Choroid plexus epithelial cell (primary cell): ENCODE data around the gene HMOX2.

Experiments used
- DNase-seq: peaks from one replicate; pipeline ENCODE4 v3.0.0-alpha.2; 2010; ENCODE audit warnings: low read depth
- H3K4me3 ChIP-seq: 2 replicates; pipeline ENCODE4 v1.5.1; 2011; ENCODE audit warnings: low read depth, mild to moderate bottlenecking, control low read depth, low read length, moderate library complexity
- TF ChIP-seq, protein P1 (sequence below): conservative IDR thresholded peaks from 2 replicates; pipeline ENCODE4 v1.5.1; 2011; ENCODE audit warnings: low read depth, mild to moderate bottlenecking, control low read depth, inconsistent platforms, low read length, moderate library complexity

The HMOX2 gene

DNA sequence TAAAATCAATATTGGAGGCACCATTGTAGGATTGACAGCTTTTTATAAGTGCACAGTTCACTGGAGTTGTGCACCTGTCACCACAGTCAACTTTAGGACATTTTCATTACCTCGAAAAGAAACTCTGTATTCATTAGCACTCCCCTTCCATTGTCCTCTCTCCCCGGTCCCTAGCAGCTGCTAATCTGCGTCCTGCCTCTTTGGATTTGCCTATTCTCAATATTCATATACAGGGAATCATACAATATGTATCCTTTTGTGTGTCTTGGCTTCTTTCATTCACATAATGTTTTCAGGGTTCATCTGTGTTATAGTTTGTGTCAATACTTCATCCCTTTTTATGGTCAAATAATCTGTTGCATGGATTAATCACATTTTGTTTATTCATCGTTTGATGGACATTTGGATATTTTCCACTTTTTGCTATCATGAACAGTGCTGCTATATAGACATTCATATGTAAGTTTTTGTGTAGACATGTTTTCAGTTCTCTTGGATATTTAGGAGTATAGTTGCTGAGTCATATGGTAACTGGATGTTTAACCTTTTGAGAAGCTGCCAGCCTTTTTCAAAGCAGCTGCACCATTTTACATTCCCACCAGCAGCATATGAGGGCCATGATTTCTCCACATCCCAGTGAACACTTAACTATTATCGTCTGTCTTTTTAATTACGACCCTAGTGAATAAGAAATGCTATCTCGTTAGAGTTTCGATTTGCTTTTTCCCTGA is 40.7 kb upstream of the HMOX2 start:
- DNase-seq: peak; percentile 59
- H3K4me3 ChIP-seq: no peak overlapping the region
- TF ChIP-seq, protein P1, sequence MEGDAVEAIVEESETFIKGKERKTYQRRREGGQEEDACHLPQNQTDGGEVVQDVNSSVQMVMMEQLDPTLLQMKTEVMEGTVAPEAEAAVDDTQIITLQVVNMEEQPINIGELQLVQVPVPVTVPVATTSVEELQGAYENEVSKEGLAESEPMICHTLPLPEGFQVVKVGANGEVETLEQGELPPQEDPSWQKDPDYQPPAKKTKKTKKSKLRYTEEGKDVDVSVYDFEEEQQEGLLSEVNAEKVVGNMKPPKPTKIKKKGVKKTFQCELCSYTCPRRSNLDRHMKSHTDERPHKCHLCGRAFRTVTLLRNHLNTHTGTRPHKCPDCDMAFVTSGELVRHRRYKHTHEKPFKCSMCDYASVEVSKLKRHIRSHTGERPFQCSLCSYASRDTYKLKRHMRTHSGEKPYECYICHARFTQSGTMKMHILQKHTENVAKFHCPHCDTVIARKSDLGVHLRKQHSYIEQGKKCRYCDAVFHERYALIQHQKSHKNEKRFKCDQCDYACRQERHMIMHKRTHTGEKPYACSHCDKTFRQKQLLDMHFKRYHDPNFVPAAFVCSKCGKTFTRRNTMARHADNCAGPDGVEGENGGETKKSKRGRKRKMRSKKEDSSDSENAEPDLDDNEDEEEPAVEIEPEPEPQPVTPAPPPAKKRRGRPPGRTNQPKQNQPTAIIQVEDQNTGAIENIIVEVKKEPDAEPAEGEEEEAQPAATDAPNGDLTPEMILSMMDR: no peak

DNA sequence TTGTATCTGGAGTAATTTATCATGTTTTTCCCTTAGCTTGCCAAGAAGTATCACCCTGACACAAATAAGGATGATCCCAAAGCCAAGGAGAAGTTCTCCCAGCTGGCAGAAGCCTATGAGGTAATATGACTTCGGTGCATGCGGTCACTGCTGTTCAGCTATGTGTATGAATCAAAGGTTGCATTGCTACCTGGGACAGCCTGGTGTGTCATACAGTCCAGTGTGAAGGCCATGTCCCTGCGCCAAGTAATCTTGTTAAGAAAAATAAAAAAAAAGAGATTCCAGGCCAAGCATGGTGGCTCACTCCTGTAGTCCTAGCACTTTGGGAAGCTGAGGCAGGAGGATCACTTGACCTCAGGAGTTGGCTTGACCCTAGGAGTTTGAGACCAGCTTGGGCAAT is 38.8 kb upstream of the HMOX2 start:
- DNase-seq: no peak
- TF ChIP-seq, protein P1: no peak
- H3K4me3 ChIP-seq: no peak overlapping the region

DNA sequence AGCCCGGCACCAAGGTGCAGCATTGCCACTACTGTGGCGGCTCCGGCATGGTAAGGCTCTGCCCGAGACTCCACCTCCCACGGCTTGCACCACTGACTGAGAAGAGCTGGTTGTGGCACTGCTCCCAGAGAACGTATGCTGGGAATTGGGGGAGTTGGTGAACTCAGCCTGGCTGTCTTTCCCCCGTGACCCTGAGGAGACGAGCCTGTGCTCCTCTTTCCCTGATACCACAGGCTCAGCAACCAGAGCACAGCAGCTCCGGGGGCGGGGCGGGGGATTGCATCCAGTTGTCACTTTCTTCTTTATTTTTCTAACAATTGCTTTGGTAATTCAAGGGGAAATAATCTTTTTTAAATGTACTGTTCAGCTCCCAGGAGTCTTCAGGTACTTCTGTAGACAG is 33.8 kb upstream of the HMOX2 start:
- no peak overlapping the region for H3K4me3 ChIP-seq
- TF ChIP-seq, protein P1: no peak
- no peak for DNase-seq

DNA sequence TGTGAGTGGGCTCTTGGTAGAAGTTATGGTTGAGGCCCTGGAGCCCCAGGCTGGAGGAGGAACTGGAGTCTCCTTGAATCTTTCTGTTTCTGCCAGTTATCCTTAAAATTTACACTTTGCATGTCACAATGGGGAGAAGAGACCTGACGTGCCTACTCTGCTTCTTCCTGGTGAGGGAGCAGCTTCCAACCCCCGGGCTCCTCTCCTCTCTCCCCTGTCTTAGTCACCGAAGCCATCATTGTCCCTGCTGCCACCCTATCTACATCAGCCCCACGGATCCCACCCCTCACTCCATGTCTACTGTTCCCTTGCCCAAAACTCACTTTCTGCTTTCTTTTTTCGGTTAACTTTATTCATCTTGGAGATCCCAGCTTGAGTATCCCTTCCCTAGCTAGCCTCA is 32.9 kb upstream of the HMOX2 start:
- TF ChIP-seq, protein P1: no peak
- no peak for DNase-seq
- H3K4me3 ChIP-seq: no peak overlapping the region

DNA sequence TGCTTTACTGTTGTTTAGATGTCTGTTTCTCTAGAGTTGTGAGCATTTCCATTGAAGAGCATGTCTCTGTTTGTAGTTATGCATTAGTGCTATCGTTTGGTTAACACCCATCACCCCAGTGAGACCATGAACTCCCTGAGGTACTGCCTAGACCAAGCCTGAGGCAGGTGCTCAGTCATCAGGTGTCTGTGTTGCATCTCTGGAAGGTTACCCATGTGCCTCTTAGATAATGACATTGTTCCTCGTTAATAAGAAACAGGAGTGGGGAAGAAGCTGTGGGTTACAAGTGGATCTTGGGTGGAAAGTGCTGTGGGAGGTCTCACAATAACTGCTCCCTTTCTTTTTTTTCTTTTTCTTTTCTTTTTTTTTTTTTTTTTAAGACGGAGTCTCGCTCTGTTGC is 32.2 kb upstream of the HMOX2 start:
- no peak overlapping the region for H3K4me3 ChIP-seq
- TF ChIP-seq, protein P1: no peak
- no peak for DNase-seq

- no peak overlapping the region for H3K4me3 ChIP-seq
- TF ChIP-seq, protein P1: no peak
- no peak for DNase-seq
Measured at GRCh38 chr16:4450430-4450829, 25.8 kb upstream of the HMOX2 start.

GRCh38 chr16:4450931-4451519 is 25.2 kb upstream of the HMOX2 start:
- H3K4me3 ChIP-seq: no peak overlapping the region
- TF ChIP-seq, protein P1: no peak
- no peak for DNase-seq
